Fibroblast of pulmonary artery (primary cell): ENCODE measurements around the gene EIF1.

ENCODE experiments used
- DNase-seq: peaks from one replicate; pipeline ENCODE4 v3.0.0-alpha.2; 2010; ENCODE audit warnings: low read depth
- H3K4me3 ChIP-seq: replicated peaks from 2 replicates; pipeline ENCODE4 v1.5.1; 2011; ENCODE audit warnings: low read depth, mild to moderate bottlenecking, control low read depth, low read length, moderate library complexity
- CTCF ChIP-seq: IDR thresholded peaks from 2 replicates; pipeline ENCODE4 v1.5.1; 2011; ENCODE audit warnings: mild to moderate bottlenecking, control low read depth, low read length, inconsistent platforms; ENCODE audit errors: missing control alignments

Gene EIF1

GRCh38 chr17:41657936-41658335 lies 30.7 kb upstream of the EIF1 start:
- DNase-seq = no peak
- TF ChIP-seq CTCF = no peak
- H3K4me3 ChIP-seq = no peak overlapping the region

- no peak overlapping the region for H3K4me3 ChIP-seq
- TF ChIP-seq CTCF = no peak
- DNase-seq = no peak
These were observed 29.8 kb upstream of the EIF1 start for GRCh38 chr17:41658846-41659245.

DNA sequence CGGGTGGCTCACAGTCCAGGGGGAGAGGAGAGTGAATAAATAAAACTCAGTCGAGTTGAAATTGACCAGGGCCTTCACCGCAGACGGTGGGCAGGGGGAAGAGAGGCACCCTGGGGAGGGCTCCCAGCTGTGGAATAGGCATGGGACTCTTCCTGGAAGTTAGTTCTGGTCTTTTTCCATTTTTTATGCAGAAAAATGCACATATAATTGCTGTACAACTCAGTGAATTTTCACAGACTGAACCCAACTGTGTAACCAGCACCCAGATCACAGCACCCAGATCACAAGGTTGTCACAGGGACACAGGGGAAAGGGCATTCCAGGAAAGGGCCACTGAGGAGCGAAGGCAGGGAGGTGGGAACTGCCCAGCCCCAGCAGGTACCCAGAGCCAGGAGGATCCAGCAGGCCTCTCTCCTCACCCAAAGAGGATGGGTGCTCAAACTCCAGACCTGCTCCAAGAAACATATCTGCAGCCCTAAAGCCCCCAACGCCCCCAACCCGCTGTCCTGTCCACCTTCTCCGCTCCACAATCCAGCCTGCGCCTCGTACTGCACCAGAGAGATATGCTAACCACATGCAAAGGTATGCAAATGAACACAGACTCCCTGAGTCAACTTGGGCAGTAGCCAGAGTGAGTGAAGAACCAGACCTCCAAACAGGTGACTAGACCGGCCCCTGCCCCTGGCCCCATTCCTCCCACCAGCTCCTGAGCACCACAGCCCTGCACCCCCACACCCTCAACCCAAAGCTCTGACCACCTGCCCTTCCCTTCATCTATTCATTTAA lies 29.1 kb upstream of the EIF1 start:
- TF ChIP-seq CTCF = no peak
- DNase-seq = no peak
- H3K4me3 ChIP-seq = no peak overlapping the region

DNA sequence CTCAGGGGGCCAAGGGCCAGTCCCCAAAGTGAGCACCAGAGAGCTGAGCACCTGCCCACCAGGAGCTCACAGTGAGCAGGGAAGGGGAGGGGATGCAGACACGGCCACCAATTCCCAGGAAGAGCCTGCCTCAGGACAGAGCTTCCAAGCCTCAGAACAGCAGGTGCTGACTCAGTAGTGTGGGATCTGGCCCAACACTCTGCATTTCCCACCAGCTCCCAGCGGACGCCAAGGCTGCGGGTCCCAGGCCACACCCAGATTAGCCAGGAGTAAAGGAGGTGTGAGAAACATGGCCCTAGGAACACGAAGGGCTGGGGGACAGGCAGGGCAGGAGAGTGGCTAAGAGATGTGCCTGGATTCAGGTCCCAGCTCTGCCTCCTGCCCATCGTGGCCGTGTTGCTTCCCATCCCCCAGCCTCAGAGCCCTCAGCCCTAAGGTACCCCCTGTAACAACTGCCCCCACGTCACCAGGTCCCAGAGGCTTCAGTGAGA lies 28.4 kb upstream of the EIF1 start:
- TF ChIP-seq CTCF = no peak
- H3K4me3 ChIP-seq = no peak overlapping the region
- no peak for DNase-seq

DNA sequence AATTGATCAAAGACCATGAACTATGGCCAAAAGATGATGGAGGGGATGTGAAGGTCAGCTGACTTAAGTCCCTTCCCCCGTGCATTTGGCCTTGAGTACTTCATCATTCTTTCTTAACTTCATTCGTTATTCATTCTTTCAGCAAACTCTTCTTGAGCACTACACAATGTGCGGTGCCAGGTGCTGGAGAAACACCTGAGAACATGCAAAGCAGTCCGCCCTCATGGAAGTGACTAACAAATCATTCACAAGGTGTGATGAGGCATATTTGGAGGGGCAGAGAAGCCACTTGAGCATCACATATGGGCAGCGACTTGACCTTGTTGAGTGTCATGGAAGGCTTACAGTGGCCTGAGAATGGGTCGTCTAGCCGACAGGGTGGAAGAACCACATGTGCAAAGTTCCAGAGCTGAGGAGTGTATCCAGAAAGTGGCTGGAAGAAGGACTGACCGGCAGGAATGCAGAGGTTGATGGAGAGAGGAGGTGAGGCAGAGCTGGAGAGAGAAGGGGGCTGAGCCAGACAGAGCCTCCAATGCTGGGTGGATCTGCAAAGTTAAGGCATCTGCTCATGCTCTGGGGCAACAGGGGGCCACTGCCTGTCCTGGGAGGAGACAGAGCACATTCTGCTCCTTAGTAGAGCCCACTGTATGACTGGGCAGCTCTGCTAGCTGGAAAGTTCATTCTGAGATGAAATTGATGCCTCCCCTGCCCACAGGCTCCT lies 25.1 kb upstream of the EIF1 start:
- no peak overlapping the region for H3K4me3 ChIP-seq
- no peak for DNase-seq
- no peak for TF ChIP-seq CTCF

GRCh38 chr17:41664172-41664457 lies 24.6 kb upstream of the EIF1 start:
- TF ChIP-seq CTCF = no peak
- DNase-seq = no peak
- no peak overlapping the region for H3K4me3 ChIP-seq
